Endothelial cell of umbilical vein (primary cell): Measurements from ENCODE around the gene GRAMD4. TPM values are rescaled to one million over a fixed set of nuclear protein-coding genes. Genes with fewer than 3 reads are reported as not detected.

Source experiments
- BruUV-seq: library from RNA; stranded (reverse); fragments of 400-500 nt; replicated peaks from 2 replicates; lab custom pipeline; 2021; lab: Mats Ljungman, UMichigan
- CTCF ChIA-PET: fragments of 300-600, 350-600 bp; sonication (Branson Sonifier 250); formaldehyde crosslinking; loops from one replicate; lab custom pipeline; 2021; ENCODE audit warnings: antibody characterized with exemption, inconsistent platforms; lab: Charles Lee
- POLR2A ChIA-PET: fragments of 300-600, 350-600 bp; sonication (Branson Sonifier 250); formaldehyde crosslinking; loops from one replicate; lab custom pipeline; 2021; ENCODE audit warnings: antibody characterized with exemption, inconsistent platforms; lab: Charles Lee
- DNase-seq: peaks from one replicate; pipeline ENCODE4 v3.0.0-alpha.2; 2011; ENCODE audit warnings: low read depth, low spot score
- FAIRE-seq: peaks from 2 replicates; lab custom pipeline; 2011; peaks lifted over from hg19 to GRCh38; lab: Jason Lieb, UNC
- H2AFZ ChIP-seq: 2 replicates; pipeline ENCODE4 v1.6.0; 2012; ENCODE audit warnings: low read depth, low read length, control low read depth, inconsistent platforms
- H3K27ac ChIP-seq: 2 replicates; pipeline ENCODE4 v1.5.1; 2011; ENCODE audit warnings: low read depth, mild to moderate bottlenecking, control low read depth, low read length, moderate library complexity; ENCODE audit not compliant: insufficient read depth
- H3K27me3 ChIP-seq, 2 experiments: 2 replicates each; pipeline versions ENCODE4 v1.6.0 to v1.6.1; 2011; ENCODE audit warnings: low read length in 2 of 2, mixed read lengths in 1 of 2; ENCODE audit not compliant: control insufficient read depth in 2 of 2, insufficient read depth in 2 of 2
- H3K36me3 ChIP-seq, 2 experiments: 2 replicates in 1 of 2; 3 replicates in 1 of 2; pipeline ENCODE4 v1.5.1; 2011; ENCODE audit warnings: low read length in 2 of 2, mild to moderate bottlenecking in 1 of 2, moderate library complexity in 1 of 2; ENCODE audit not compliant: control insufficient read depth in 2 of 2, insufficient read depth in 2 of 2; ENCODE audit errors: extremely low read depth in 1 of 2
- H3K4me1 ChIP-seq: 3 replicates; pipeline ENCODE4 v1.5.1; 2011; ENCODE audit warnings: mild to moderate bottlenecking, low read length; ENCODE audit not compliant: control insufficient read depth, insufficient read depth; ENCODE audit errors: extremely low read depth
- H3K4me2 ChIP-seq: 2 replicates; pipeline ENCODE4 v1.6.1; 2011; ENCODE audit warnings: low read length, control low read depth, mixed read lengths; ENCODE audit not compliant: insufficient read depth
- H3K4me3 ChIP-seq, 3 experiments: fragments of 200-600 bp in 1 of 3; sonication (generic), shearing (Covaris generic) in 1 of 3; replicated peaks in 1 of 3; 2 replicates each; pipeline ENCODE4 v1.5.1; 2011 to 2016; ENCODE audit warnings: control low read depth in 3 of 3, low read length in 3 of 3, mild to moderate bottlenecking in 2 of 3, inconsistent platforms in 1 of 3, low read depth in 1 of 3, moderate library complexity in 1 of 3; ENCODE audit not compliant: insufficient read depth in 1 of 3
- H3K79me2 ChIP-seq: 2 replicates; pipeline ENCODE4 v1.6.0; 2012; ENCODE audit warnings: low read length, inconsistent platforms; ENCODE audit not compliant: control insufficient read depth, insufficient read depth
- H3K9ac ChIP-seq: replicated peaks from 2 replicates; pipeline ENCODE3; 2011; ENCODE audit warnings: low read length, control low read depth; ENCODE audit not compliant: insufficient read depth; ENCODE audit errors: extremely low read depth
- H3K9me1 ChIP-seq: replicated peaks from 3 replicates; pipeline ENCODE4 v1.6.0; 2011; ENCODE audit warnings: mild to moderate bottlenecking, low read length; ENCODE audit not compliant: control insufficient read depth, insufficient read depth; ENCODE audit errors: extremely low read depth
- H3K9me3 ChIP-seq: replicated peaks from 2 replicates; pipeline ENCODE4 v1.5.1; 2012; ENCODE audit warnings: low read length, inconsistent platforms; ENCODE audit not compliant: control insufficient read depth, insufficient read depth
- H4K20me1 ChIP-seq: replicated peaks from 2 replicates; pipeline ENCODE3; 2011; ENCODE audit warnings: mild to moderate bottlenecking, low read length; ENCODE audit not compliant: control insufficient read depth, insufficient read depth; ENCODE audit errors: extremely low read depth
- CTCF ChIP-seq, 2 donors: IDR thresholded peaks; 1 replicate in 1 of 2; 2 replicates in 1 of 2; pipeline ENCODE4 v1.5.1; 2011; ENCODE audit warnings: low read length in 2 of 2, mild to moderate bottlenecking in 2 of 2, moderate library complexity in 2 of 2, control low read depth in 1 of 2, inconsistent platforms in 1 of 2, low read depth in 1 of 2; ENCODE audit not compliant: insufficient read depth in 1 of 2; ENCODE audit errors: extremely low read depth in 1 of 2
- EZH2 ChIP-seq: IDR thresholded peaks from 2 replicates; pipeline ENCODE4 v1.6.1; 2012; ENCODE audit warnings: borderline replicate concordance, low read depth, mild to moderate bottlenecking, moderate library complexity, low read length, inconsistent platforms; ENCODE audit not compliant: severe bottlenecking
- FOS ChIP-seq: IDR thresholded peaks from 2 replicates; pipeline ENCODE4 v1.6.1; 2011; ENCODE audit warnings: mild to moderate bottlenecking, low read length, moderate library complexity, borderline replicate concordance; ENCODE audit not compliant: insufficient read depth
- GATA2 ChIP-seq: IDR thresholded peaks from 2 replicates; pipeline ENCODE4 v1.7.0; 2011; ENCODE audit warnings: low read depth, mild to moderate bottlenecking, moderate library complexity, mixed read lengths, low read length; ENCODE audit not compliant: insufficient read length, insufficient read depth
- JUN ChIP-seq: IDR thresholded peaks from 2 replicates; pipeline ENCODE4 v1.6.1; 2011; ENCODE audit warnings: borderline replicate concordance, low read depth; ENCODE audit not compliant: insufficient read length, insufficient read depth
- MAX ChIP-seq: IDR thresholded peaks from 2 replicates; pipeline ENCODE4 v1.6.1; 2011; ENCODE audit not compliant: insufficient read depth, insufficient read length
- MYC ChIP-seq: IDR thresholded peaks from one replicate; pipeline ENCODE4 v1.6.1; 2011; ENCODE audit warnings: mild to moderate bottlenecking, low read depth, low read length
- POLR2A ChIP-seq: IDR thresholded peaks from 2 replicates; pipeline ENCODE4 v1.6.1; 2012; ENCODE audit warnings: low read depth, mild to moderate bottlenecking, control low read depth, low read length
- POLR2AphosphoS5 ChIP-seq: IDR thresholded peaks from 2 replicates; pipeline ENCODE4 v1.6.1; 2012; ENCODE audit warnings: low read depth, mild to moderate bottlenecking, control low read depth, low read length, moderate library complexity; ENCODE audit not compliant: insufficient read depth
- dilution Hi-C: fragments of 300-500 bp; cut with MboI; formaldehyde crosslinking; loops from one replicate; pipeline ENCODE4 v1.15.0; 2019; ENCODE audit warnings: low sequenced_read_pairs; ENCODE audit not compliant: extremely low pct_ligation_motif_present
- intact Hi-C: fragments of 100-400 bp; cut with micrococcal nuclease; formaldehyde crosslinking; loops from one replicate; pipeline ENCODE4 v1.10.0; 2022
- polyA plus RNA-seq, 4 experiments: library from polyadenylated mRNA; depleted of rRNA in 3 of 4; stranded (reverse) in 3 of 4; unstranded in 1 of 4; fragments of >200 nt; gene quantifications; 2 replicates each; pipeline versions ENCODE4 v1.2.1 to v1.2.3, GENCODE V29; 2011 to 2012; ENCODE audit warnings: missing spikeins in 1 of 4
- total RNA-seq: library from RNA; stranded (reverse); gene quantifications from 2 replicates; pipeline ENCODE4 v1.2.3, GENCODE V29; 2021

GRAMD4 gene
- total and polyA plus RNA-seq, 2 donors (not counting 3 experiments of a cell fraction or from before 2014, with no cell fraction given): 5.9 to 14.8 TPM

- H3K36me3 ChIP-seq: no peaks in the 10 kb centered on the region
- no peak for DNase-seq
- intact Hi-C loops: no loop called here
- no peaks in the 10 kb centered on the region for H3K79me2 ChIP-seq
- BruUV-seq: no TSS peak
- ChIA-PET CTCF (no interaction called here), POLR2A (no interaction called here)
- no peaks in the 10 kb centered on the region for H3K9me3 ChIP-seq
- dilution Hi-C loops: no loop called here
- TF ChIP-seq MYC (no peak), GATA2 (no peak), POLR2A (no peak), JUN (no peak), CTCF (IDR thresholded peaks at IDR 0.05; ENCODE audit: extremely low read depth in 1 of 2, insufficient read depth in 1 of 2, low read depth in 1 of 2, low read length in 2 of 2) (no peak), POLR2AphosphoS5 (no peak), EZH2 (no peak), FOS (no peak), MAX (no peak)
- no peaks in the 10 kb centered on the region for H4K20me1 ChIP-seq
- H3K4me1 ChIP-seq: peaks cover 3% of the 10 kb centered on the region
- H2AFZ ChIP-seq: no peak overlapping the region
- no peak overlapping the region for H3K9ac ChIP-seq
- FAIRE-seq: no peak
- no peak overlapping the region for H3K4me2 ChIP-seq
- H3K9me1 ChIP-seq: no peaks in the 10 kb centered on the region
- H3K4me3 ChIP-seq: no peak overlapping the region
- no peaks in the 10 kb centered on the region for H3K27me3 ChIP-seq
- no peak overlapping the region for H3K27ac ChIP-seq
Observed at GRCh38 chr22:46654927-46655595, 34.9 kb downstream of the GRAMD4 start.
